K562 (cell line): ENCODE results near the gene IMPG1. TPM values are rescaled to one million over a fixed set of nuclear protein-coding genes. Genes with fewer than 3 reads are reported as not detected.

Source experiments
- BRF1 ChIP-seq: IDR thresholded peaks from 3 replicates; pipeline ENCODE4 v1.6.1; 2011; ENCODE audit warnings: borderline replicate concordance, mild to moderate bottlenecking; ENCODE audit not compliant: insufficient read length; ENCODE audit errors: extremely low read depth
- FOXA3 ChIP-seq, 2 experiments: fragments of 450-650 bp in 1 of 2; sonication (generic) in 1 of 2; formaldehyde crosslinking; IDR thresholded peaks in 1 of 2; conservative IDR thresholded peaks in 1 of 2; 2 replicates each; pipeline versions ENCODE4 v1.4.0 to v1.8.0; 2020 to 2022; ENCODE audit warnings: mild to moderate bottlenecking in 2 of 2, missing genetic modification reagents in 1 of 2
- LARP7 ChIP-seq: fragments of 450-650 bp; IDR thresholded peaks from 2 replicates; pipeline ENCODE4 v1.6.1; 2016
- MAFG ChIP-seq: fragments of 450-650 bp; conservative IDR thresholded peaks from 2 replicates; pipeline ENCODE4 v1.6.1; 2016; ENCODE audit warnings: missing genetic modification characterization, missing compliant biosample characterization
- NR2C2 ChIP-seq, 2 experiments: fragments of 200-800 bp in 1 of 2; sonication (Bioruptor generic) in 1 of 2; sonication (generic) in 1 of 2; formaldehyde crosslinking in 1 of 2; IDR thresholded peaks; 2 replicates each; pipeline versions ENCODE4 v1.6.1 to v1.8.0; 2016 to 2022; ENCODE audit warnings: mild to moderate bottlenecking in 1 of 2, missing compliant biosample characterization in 1 of 2, missing genetic modification characterization in 1 of 2, missing genetic modification reagents in 1 of 2
- POLR2AphosphoS2 ChIP-seq: IDR thresholded peaks from 2 replicates; pipeline ENCODE4 v1.6.1; 2012; ENCODE audit warnings: low read length, improper control_type of control experiment
- ZNF23 ChIP-seq: fragments of 250-450 bp; sonication (Bioruptor Pico); IDR thresholded peaks from 2 replicates; pipeline ENCODE4 v1.4.0; 2020; ENCODE audit warnings: mild to moderate bottlenecking
- polyA plus RNA-seq, 8 experiments: library from polyadenylated mRNA; depleted of rRNA in 4 of 8; stranded (reverse) in 5 of 8; unstranded in 3 of 8; fragments of >200 nt; fragmentation: Nextera tagmentation in 2 of 8; fragmentation: Illumina TruSeq in 1 of 8; extraction: Ambion mirVana in 2 of 8; extraction: Trizol in 1 of 8; gene quantifications; 2 replicates each; pipeline versions ENCODE4 v1.2.1 to v1.2.3, GENCODE V29; 2011 to 2014; ENCODE audit warnings: inconsistent platforms in 1 of 8, missing spikeins in 1 of 8
- total RNA-seq, 7 experiments: library from RNA; depleted of rRNA in 6 of 7; stranded (reverse); fragments of >200 nt in 6 of 7; fragmentation: Illumina TruSeq in 2 of 7; extraction: Trizol in 2 of 7; gene quantifications; 2 replicates each; pipeline versions ENCODE4 v1.2.1 to v1.2.3, GENCODE V29; 2011 to 2021; ENCODE audit warnings: low replicate concordance in 1 of 7
- TF ChIP-seq, protein P1 (sequence below): fragments of 250-450 bp; sonication (Bioruptor Pico); IDR thresholded peaks from 2 replicates; pipeline ENCODE4 v1.9.0; 2021; ENCODE audit warnings: mild to moderate bottlenecking, inconsistent platforms
- TF ChIP-seq, protein P2 (sequence below), 2 experiments: fragments of 450-650 bp; formaldehyde crosslinking in 1 of 2; IDR thresholded peaks; 2 replicates each; pipeline versions ENCODE4 v1.4.0 to v1.6.1; 2014 to 2020; ENCODE audit warnings: mild to moderate bottlenecking in 2 of 2, borderline replicate concordance in 1 of 2, low read depth in 1 of 2

The IMPG1 gene
- total and polyA plus RNA-seq, 9 of the 15 experiments (the other 6 are each of a cell fraction or from before 2014, with no cell fraction given): not detected

DNA sequence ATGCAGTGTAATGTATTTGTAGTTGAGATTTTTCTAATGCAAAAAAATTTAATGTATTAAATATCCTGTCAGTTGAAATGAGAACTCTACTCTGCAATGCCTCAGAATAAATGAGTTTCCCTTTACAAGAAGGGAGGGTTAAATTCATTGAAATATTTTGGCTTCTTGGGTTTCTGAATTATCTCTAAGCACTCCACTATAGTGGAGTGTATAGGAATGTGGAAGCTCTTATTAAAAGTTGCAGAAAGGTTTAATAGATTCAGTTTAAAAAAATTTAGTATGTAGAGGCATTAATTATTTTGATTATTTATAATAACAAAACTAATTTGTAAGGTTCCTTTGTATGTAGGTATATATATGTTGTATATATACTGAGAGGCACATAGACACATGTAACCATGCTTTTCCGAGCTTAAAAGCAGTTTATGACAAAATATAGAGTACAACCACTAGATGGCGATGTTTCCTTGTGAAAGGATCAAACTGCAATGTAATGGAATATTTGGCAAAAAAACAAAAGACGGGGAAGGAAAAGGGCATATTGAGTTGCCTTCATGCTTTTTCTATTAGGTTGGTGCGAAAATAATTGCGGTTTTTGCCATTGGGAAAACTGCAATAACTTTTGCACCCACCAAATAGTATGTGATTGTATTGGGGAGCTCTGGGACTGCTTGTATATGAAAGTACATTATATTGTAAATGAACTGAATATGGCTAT lies 179.2 kb downstream of the IMPG1 start (continued):
- TF ChIP-seq MAFG (tag) (0 out of 2 replicates have a peak, but pooled peaks have one; percentile 9), POLR2AphosphoS2 (no peak), BRF1 (no peak), ZNF23 (CRISPR knock-in tag) (no peak), FOXA3 (CRISPR knock-in tag; conservative IDR thresholded peaks at IDR 0.05 in 1 of 2, IDR thresholded peaks at IDR 0.05 in 1 of 2) (no peak), LARP7 (no peak), NR2C2 (CRISPR knock-in tag; IDR thresholded peaks at IDR 0.05) (no peak), NR2C2 (tag; IDR thresholded peaks at IDR 0.05) (no peak)
- TF ChIP-seq, protein P1, sequence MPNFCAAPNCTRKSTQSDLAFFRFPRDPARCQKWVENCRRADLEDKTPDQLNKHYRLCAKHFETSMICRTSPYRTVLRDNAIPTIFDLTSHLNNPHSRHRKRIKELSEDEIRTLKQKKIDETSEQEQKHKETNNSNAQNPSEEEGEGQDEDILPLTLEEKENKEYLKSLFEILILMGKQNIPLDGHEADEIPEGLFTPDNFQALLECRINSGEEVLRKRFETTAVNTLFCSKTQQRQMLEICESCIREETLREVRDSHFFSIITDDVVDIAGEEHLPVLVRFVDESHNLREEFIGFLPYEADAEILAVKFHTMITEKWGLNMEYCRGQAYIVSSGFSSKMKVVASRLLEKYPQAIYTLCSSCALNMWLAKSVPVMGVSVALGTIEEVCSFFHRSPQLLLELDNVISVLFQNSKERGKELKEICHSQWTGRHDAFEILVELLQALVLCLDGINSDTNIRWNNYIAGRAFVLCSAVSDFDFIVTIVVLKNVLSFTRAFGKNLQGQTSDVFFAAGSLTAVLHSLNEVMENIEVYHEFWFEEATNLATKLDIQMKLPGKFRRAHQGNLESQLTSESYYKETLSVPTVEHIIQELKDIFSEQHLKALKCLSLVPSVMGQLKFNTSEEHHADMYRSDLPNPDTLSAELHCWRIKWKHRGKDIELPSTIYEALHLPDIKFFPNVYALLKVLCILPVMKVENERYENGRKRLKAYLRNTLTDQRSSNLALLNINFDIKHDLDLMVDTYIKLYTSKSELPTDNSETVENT: no peak
- TF ChIP-seq, protein P2, sequence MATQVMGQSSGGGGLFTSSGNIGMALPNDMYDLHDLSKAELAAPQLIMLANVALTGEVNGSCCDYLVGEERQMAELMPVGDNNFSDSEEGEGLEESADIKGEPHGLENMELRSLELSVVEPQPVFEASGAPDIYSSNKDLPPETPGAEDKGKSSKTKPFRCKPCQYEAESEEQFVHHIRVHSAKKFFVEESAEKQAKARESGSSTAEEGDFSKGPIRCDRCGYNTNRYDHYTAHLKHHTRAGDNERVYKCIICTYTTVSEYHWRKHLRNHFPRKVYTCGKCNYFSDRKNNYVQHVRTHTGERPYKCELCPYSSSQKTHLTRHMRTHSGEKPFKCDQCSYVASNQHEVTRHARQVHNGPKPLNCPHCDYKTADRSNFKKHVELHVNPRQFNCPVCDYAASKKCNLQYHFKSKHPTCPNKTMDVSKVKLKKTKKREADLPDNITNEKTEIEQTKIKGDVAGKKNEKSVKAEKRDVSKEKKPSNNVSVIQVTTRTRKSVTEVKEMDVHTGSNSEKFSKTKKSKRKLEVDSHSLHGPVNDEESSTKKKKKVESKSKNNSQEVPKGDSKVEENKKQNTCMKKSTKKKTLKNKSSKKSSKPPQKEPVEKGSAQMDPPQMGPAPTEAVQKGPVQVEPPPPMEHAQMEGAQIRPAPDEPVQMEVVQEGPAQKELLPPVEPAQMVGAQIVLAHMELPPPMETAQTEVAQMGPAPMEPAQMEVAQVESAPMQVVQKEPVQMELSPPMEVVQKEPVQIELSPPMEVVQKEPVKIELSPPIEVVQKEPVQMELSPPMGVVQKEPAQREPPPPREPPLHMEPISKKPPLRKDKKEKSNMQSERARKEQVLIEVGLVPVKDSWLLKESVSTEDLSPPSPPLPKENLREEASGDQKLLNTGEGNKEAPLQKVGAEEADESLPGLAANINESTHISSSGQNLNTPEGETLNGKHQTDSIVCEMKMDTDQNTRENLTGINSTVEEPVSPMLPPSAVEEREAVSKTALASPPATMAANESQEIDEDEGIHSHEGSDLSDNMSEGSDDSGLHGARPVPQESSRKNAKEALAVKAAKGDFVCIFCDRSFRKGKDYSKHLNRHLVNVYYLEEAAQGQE (IDR thresholded peaks at IDR 0.05; ENCODE audit: borderline replicate concordance): peak; percentile 40; the same call in 1 of the 2 replicates
- TF ChIP-seq, protein P2 (CRISPR knock-in tag; IDR thresholded peaks at IDR 0.05; ENCODE audit: low read depth): no peak
